Panc1 (cell line): Measurements from ENCODE around the gene FSTL4.

Experiments
- CTCF ChIP-seq: fragments of 450-650 bp; IDR thresholded peaks from 2 replicates; pipeline ENCODE4 v1.5.1; 2017; ENCODE audit warnings: mild to moderate bottlenecking
- POLR2AphosphoS5 ChIP-seq: IDR thresholded peaks from 2 replicates; pipeline ENCODE4 v1.6.1; 2012; ENCODE audit warnings: mild to moderate bottlenecking, low read depth, low read length, moderate library complexity
- REST ChIP-seq, 2 experiments: IDR thresholded peaks; 2 replicates each; pipeline ENCODE4 v1.6.1; 2011 to 2012; ENCODE audit warnings: low read depth in 2 of 2, control low read depth in 1 of 2, low read length in 1 of 2, mild to moderate bottlenecking in 1 of 2, moderate library complexity in 1 of 2; ENCODE audit not compliant: insufficient read depth in 1 of 2
- SIN3A ChIP-seq: IDR thresholded peaks from 2 replicates; pipeline ENCODE4 v1.6.1; 2012; ENCODE audit warnings: low read depth, mild to moderate bottlenecking, low read length, moderate library complexity, borderline replicate concordance; ENCODE audit not compliant: insufficient read depth
- TCF7L2 ChIP-seq: IDR thresholded peaks from 2 replicates; pipeline ENCODE4 v1.6.1; 2011; ENCODE audit warnings: mild to moderate bottlenecking, low read depth, low read length, inconsistent platforms

- TF ChIP-seq CTCF (no peak), REST (IDR thresholded peaks at IDR 0.05; ENCODE audit: insufficient read depth in 1 of 2, low read depth in 2 of 2, low read length in 1 of 2) (peak; percentile 91 to 93), TCF7L2 (no peak), POLR2AphosphoS5 (no peak), SIN3A (no peak)
Observed at GRCh38 chr5:133565993-133566392, 46.3 kb downstream of the FSTL4 start.
